Neural cell (in vitro differentiated cells): ENCODE measurements around the gene SSTR1. TPM values are rescaled to one million over a fixed set of nuclear protein-coding genes. Genes with fewer than 3 reads are reported as not detected.

ENCODE experiments used
- H2AFZ ChIP-seq: fragments of 200-600, 300-800 bp; sonication (generic), shearing (Covaris generic); 2 replicates; pipeline ENCODE4 v1.6.0; 2014; ENCODE audit warnings: low read depth, mild to moderate bottlenecking, antibody characterized with exemption, low read length, moderate library complexity
- H3F3A ChIP-seq: fragments of 200-600 bp; shearing (Covaris generic); 2 replicates; pipeline ENCODE4 v1.6.1; 2016; ENCODE audit warnings: mild to moderate bottlenecking, moderate library complexity, mixed read lengths, antibody characterized with exemption, low read length; ENCODE audit not compliant: insufficient read depth, poor library complexity, severe bottlenecking
- H3K27ac ChIP-seq: fragments of 200-600, 300-800 bp; sonication (generic), shearing (Covaris generic); 2 replicates; pipeline ENCODE4 v1.5.1; 2014; ENCODE audit warnings: mild to moderate bottlenecking, low read length, moderate library complexity
- H3K27me3 ChIP-seq: fragments of 300-800, 200-600 bp; sonication (generic), shearing (Covaris generic); 2 replicates; pipeline ENCODE4 v1.6.0; 2014; ENCODE audit warnings: mild to moderate bottlenecking, low read depth, low read length, moderate library complexity; ENCODE audit not compliant: insufficient read depth
- H3K36me3 ChIP-seq: fragments of 300-800, 200-600 bp; sonication (generic), shearing (Covaris generic); 2 replicates; pipeline ENCODE4 v1.5.1; 2014; ENCODE audit warnings: mild to moderate bottlenecking, antibody characterized with exemption, low read length, moderate library complexity; ENCODE audit not compliant: insufficient read depth
- H3K4me2 ChIP-seq: fragments of 300-800, 200-600 bp; sonication (generic), shearing (Covaris generic); 2 replicates; pipeline ENCODE4 v1.6.0; 2014; ENCODE audit warnings: mild to moderate bottlenecking, low read length
- H3K4me3 ChIP-seq: fragments of 300-800, 200-600 bp; sonication (generic), shearing (Covaris generic); 2 replicates; pipeline ENCODE4 v1.5.1; 2014; ENCODE audit warnings: mild to moderate bottlenecking, low read length, moderate library complexity
- H3K79me2 ChIP-seq: fragments of 200-600 bp; shearing (Covaris generic); replicated peaks from 2 replicates; pipeline ENCODE4 v1.6.0; 2014; ENCODE audit warnings: mild to moderate bottlenecking, low read length, moderate library complexity; ENCODE audit not compliant: insufficient read depth
- H3K9ac ChIP-seq: fragments of 300-800, 200-600 bp; sonication (generic), shearing (Covaris generic); 2 replicates; pipeline ENCODE4 v1.6.1; 2016; ENCODE audit warnings: mild to moderate bottlenecking, low read length, mixed read lengths
- H3K9me2 ChIP-seq: fragments of 200-600 bp; shearing (Covaris generic); 2 replicates; pipeline ENCODE4 v1.6.1; 2016; ENCODE audit warnings: mild to moderate bottlenecking, low read length, mixed read lengths; ENCODE audit not compliant: insufficient read depth
- H3K9me3 ChIP-seq: fragments of 200-600, 300-800 bp; sonication (generic), shearing (Covaris generic); 2 replicates; pipeline ENCODE4 v1.6.1; 2016; ENCODE audit warnings: mild to moderate bottlenecking, mixed run types, low read length, moderate library complexity, mixed read lengths
- H4K20me1 ChIP-seq: fragments of 200-600 bp; shearing (Covaris generic); 2 replicates; pipeline ENCODE4 v1.6.1; 2016; ENCODE audit warnings: mild to moderate bottlenecking, mixed run types; ENCODE audit not compliant: insufficient read depth
- EP300 ChIP-seq: fragments of 450-650 bp; conservative IDR thresholded peaks from 2 replicates; pipeline ENCODE4 v1.6.1; 2014; ENCODE audit warnings: antibody characterized with exemption, mild to moderate bottlenecking, moderate library complexity; ENCODE audit not compliant: poor library complexity, severe bottlenecking
- EZH2 ChIP-seq: fragments of 200-600, 300-800 bp; shearing (Covaris generic), sonication (generic); IDR thresholded peaks from 2 replicates; pipeline ENCODE4 v1.6.1; 2014; ENCODE audit warnings: antibody characterized with exemption, low read length, borderline replicate concordance, mild to moderate bottlenecking; ENCODE audit not compliant: insufficient read depth, poor library complexity, severe bottlenecking
- MXI1 ChIP-seq: fragments of 450-650 bp; conservative IDR thresholded peaks from 2 replicates; pipeline ENCODE4 v1.6.1; 2014; ENCODE audit warnings: antibody characterized with exemption, mild to moderate bottlenecking; ENCODE audit not compliant: poor library complexity, severe bottlenecking
- POLR2AphosphoS5 ChIP-seq: IDR thresholded peaks from 2 replicates; pipeline ENCODE4 v1.6.1; 2012
- RAD21 ChIP-seq: fragments of 450-650 bp; conservative IDR thresholded peaks from 2 replicates; pipeline ENCODE4 v1.6.1; 2014; ENCODE audit warnings: antibody characterized with exemption, mild to moderate bottlenecking, moderate library complexity
- SMC3 ChIP-seq: fragments of 450-650 bp; conservative IDR thresholded peaks from 2 replicates; pipeline ENCODE4 v1.6.1; 2014; ENCODE audit warnings: antibody characterized with exemption, mild to moderate bottlenecking, moderate library complexity; ENCODE audit not compliant: poor library complexity
- TAF1 ChIP-seq: IDR thresholded peaks from 2 replicates; pipeline ENCODE4 v1.6.1; 2012; ENCODE audit warnings: low read depth
- polyA plus RNA-seq: library from polyadenylated mRNA; depleted of rRNA; stranded (reverse); fragments of >200 nt; gene quantifications from 2 replicates; pipeline ENCODE4 v1.2.3, GENCODE V29; 2014
- TF ChIP-seq, protein P1 (sequence below): fragments of 450-650 bp; IDR thresholded peaks from 2 replicates; pipeline ENCODE4 v1.5.1; 2014; ENCODE audit warnings: antibody characterized with exemption, mild to moderate bottlenecking, moderate library complexity; ENCODE audit not compliant: poor library complexity, severe bottlenecking
- TF ChIP-seq, protein P2 (sequence below): IDR thresholded peaks from 2 replicates; pipeline ENCODE4 v1.6.1; 2012; ENCODE audit warnings: borderline replicate concordance

The SSTR1 gene
- polyA plus RNA-seq, 1 donor from 2014 or later, result 2.4 TPM

DNA sequence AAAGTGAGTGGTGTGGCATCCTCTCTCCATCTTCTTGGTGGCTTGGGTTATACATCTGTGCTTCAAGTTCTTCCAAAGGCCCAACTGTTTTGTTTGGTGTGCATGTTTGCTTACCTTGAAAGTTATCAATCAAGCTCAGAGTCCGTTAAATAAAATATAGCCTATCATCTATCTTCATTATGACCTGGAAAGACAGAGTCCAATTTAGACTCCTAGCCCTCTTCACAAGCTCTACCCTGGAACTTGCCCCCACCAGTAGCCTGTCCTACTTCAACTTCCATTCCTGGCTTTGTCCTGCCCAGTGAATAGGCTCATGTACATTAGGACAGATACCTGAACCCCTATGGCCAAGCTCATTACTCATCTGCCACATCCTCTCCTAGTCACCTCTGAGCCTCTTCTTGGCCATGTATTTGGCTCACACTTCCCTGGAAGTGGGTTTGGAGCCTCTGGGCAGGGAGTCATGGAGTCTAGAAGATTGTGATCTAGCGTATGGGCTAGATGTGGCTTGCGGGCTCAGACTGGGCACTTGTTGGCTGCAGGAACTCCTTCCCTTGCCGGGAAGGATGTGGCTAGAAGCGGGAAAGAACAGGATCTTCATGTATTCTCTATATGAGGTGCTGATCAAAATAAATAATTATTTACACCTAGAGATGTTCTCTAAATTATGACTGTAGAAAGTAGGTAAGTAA is 6.4 kb upstream of the SSTR1 start:
- H3K9me2 ChIP-seq, result no peaks in the 10 kb centered on the region
- no peaks in the 10 kb centered on the region for H3K79me2 ChIP-seq
- TF ChIP-seq RAD21 (no peak), MXI1 (no peak), EZH2 (no peak), SMC3 (no peak), TAF1 (no peak), POLR2AphosphoS5 (no peak), EP300 (no peak)
- TF ChIP-seq, protein P1, sequence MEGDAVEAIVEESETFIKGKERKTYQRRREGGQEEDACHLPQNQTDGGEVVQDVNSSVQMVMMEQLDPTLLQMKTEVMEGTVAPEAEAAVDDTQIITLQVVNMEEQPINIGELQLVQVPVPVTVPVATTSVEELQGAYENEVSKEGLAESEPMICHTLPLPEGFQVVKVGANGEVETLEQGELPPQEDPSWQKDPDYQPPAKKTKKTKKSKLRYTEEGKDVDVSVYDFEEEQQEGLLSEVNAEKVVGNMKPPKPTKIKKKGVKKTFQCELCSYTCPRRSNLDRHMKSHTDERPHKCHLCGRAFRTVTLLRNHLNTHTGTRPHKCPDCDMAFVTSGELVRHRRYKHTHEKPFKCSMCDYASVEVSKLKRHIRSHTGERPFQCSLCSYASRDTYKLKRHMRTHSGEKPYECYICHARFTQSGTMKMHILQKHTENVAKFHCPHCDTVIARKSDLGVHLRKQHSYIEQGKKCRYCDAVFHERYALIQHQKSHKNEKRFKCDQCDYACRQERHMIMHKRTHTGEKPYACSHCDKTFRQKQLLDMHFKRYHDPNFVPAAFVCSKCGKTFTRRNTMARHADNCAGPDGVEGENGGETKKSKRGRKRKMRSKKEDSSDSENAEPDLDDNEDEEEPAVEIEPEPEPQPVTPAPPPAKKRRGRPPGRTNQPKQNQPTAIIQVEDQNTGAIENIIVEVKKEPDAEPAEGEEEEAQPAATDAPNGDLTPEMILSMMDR, result no peak
- TF ChIP-seq, protein P2, sequence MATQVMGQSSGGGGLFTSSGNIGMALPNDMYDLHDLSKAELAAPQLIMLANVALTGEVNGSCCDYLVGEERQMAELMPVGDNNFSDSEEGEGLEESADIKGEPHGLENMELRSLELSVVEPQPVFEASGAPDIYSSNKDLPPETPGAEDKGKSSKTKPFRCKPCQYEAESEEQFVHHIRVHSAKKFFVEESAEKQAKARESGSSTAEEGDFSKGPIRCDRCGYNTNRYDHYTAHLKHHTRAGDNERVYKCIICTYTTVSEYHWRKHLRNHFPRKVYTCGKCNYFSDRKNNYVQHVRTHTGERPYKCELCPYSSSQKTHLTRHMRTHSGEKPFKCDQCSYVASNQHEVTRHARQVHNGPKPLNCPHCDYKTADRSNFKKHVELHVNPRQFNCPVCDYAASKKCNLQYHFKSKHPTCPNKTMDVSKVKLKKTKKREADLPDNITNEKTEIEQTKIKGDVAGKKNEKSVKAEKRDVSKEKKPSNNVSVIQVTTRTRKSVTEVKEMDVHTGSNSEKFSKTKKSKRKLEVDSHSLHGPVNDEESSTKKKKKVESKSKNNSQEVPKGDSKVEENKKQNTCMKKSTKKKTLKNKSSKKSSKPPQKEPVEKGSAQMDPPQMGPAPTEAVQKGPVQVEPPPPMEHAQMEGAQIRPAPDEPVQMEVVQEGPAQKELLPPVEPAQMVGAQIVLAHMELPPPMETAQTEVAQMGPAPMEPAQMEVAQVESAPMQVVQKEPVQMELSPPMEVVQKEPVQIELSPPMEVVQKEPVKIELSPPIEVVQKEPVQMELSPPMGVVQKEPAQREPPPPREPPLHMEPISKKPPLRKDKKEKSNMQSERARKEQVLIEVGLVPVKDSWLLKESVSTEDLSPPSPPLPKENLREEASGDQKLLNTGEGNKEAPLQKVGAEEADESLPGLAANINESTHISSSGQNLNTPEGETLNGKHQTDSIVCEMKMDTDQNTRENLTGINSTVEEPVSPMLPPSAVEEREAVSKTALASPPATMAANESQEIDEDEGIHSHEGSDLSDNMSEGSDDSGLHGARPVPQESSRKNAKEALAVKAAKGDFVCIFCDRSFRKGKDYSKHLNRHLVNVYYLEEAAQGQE, result no peak
- H3K36me3 ChIP-seq, result no peaks in the 10 kb centered on the region
- H3K9ac ChIP-seq, result no peak overlapping the region
- peaks cover under 1% of the 10 kb centered on the region for H3K27me3 ChIP-seq
- no peak overlapping the region for H3K27ac ChIP-seq
- no peak overlapping the region for H3K4me2 ChIP-seq
- H3K4me3 ChIP-seq, result no peak overlapping the region
- H2AFZ ChIP-seq, result no peak overlapping the region
- H4K20me1 ChIP-seq, result no peaks in the 10 kb centered on the region
- H3K9me3 ChIP-seq, result no peaks in the 10 kb centered on the region
- H3F3A ChIP-seq, result no peaks in the 10 kb centered on the region

DNA sequence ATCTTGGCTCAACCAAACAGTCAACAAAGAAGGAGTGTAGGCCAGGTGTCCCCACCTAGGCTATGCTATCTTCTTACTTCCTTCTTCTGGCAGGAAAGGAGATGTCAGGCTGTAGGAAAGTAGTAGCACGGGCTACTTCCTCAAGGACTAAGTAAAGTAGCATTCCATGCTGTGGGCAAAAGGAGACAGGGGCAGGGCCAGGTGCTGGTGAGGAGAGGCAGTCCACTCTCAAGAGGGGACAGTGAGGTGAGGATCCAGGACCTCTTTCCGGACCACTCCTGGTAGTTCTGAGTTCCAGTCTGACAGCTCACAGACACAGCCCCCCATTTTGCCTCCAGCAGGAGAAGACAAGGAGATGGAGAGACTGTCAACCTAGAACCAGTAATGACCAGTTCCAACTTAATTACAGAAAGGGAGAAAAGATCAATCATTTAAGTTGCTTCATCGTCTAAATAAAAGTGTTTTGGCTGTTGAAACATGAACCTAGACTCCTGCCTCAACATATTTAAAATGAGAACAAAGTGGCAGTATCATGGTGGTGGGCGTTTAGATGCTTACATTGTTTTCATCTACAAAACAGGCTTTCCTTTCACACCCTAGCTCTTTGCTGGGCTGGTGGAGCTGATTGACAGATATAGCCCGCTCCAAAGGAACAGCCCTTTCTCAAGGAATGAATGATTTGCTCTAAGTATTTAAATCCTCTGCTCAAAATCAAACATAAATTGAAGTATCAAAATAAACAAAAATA is 5.1 kb upstream of the SSTR1 start:
- Histone ChIP-seq H3K36me3 (no peaks in the 10 kb centered on the region), H3K27ac (no peak overlapping the region), H2AFZ (no peak overlapping the region), H3K9ac (no peak overlapping the region), H3K9me2 (no peaks in the 10 kb centered on the region), H3F3A (no peaks in the 10 kb centered on the region), H4K20me1 (no peaks in the 10 kb centered on the region), H3K4me2 (no peak overlapping the region), H3K27me3 (peaks cover 13% of the 10 kb centered on the region), H3K4me3 (no peak overlapping the region), H3K9me3 (no peaks in the 10 kb centered on the region), H3K79me2 (no peaks in the 10 kb centered on the region)
- TF ChIP-seq RAD21 (no peak), SMC3 (no peak)
